GM18520 (cell line): Measurements from ENCODE around the gene HPS4.

Experiments
- ATAC-seq: cut with Tn5 transposase; IDR thresholded peaks from one replicate; pipeline ENCODE4 v1.9.1; 2021; ENCODE audit not compliant: unreplicated experiment

HPS4 gene

DNA sequence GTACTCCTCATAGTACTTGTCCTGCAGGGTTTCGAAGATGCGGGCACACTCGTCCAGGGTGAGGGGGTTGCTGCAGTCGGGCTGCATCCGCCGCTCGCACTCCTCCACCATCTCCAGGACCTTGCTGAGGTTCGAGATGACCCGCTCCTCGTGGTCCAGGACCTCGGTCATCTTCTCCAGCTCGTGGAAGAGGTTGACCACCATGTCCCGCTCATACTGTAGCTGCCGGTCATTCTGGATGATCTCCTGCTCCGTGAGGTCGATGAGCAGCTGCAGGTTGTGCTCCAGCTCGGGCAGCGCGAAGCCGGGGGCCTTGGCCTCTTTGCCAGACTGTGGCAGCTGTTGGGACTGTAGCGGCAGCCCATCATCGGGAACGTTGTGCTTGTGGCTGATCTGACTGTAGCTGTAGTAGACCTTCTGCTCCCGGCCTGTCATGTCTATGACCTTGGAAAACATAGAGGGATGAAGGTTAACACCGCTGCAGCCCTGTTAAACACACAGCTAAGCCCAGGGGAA is 15.7 kb upstream of the HPS4 start:
- no peak for ATAC-seq

DNA sequence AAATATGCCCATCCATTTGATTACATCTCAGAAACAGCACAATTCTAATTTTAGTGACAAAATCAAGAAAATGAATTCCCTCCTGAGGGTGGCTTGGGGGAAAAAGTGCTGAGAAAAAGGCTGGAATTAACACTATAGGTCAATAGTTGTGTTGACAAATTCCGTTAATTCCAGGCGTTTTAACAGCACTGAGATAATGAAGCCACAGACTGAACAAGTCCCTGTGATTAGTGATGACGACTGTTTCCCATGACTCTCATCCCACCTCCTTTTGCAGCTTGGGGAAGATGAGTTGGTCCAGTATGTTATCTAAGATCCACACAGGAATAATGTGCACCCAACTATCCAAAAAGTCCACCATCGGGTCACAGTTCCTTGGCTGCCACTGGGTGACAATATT is 12.9 kb upstream of the HPS4 start:
- no peak for ATAC-seq

DNA sequence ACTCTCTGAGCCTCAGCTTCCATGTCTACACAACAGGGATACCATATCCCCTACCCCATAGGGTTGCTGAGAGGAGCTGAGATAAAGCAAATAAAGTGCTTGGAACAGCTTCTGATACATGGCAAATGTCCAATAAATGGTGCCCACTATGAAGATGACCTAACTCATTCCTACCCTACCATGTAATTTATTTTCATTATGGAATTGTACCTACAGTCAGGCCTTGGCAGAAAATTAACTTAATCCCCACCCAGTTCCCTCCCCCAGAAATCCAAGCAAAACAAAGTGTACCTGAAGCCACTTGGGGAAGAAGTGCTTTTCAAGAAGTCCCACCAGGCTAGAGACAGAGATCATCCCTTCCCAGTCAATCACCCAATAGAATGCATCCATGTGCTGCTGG is 10.9 kb upstream of the HPS4 start:
- no peak for ATAC-seq

DNA sequence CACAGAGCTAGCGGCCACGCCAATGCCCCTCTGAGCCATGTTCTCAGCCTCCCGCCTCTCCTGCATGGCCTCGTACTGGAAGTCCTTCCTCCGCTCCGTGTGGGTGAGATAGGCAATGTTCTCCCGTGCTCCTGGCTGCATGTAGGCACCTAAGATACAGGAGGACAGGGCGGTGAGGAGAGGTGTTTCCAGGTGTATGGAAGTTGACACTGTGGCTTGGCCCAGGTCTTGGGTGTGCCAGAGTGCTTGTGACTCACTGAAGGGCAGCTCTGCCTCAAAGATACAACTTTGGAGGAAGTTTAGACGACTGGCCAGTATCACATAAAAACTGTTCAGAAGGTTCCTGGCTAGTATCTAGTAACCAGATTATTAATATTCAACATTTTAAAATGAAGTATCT is 8.6 kb upstream of the HPS4 start:
- no peak for ATAC-seq

DNA sequence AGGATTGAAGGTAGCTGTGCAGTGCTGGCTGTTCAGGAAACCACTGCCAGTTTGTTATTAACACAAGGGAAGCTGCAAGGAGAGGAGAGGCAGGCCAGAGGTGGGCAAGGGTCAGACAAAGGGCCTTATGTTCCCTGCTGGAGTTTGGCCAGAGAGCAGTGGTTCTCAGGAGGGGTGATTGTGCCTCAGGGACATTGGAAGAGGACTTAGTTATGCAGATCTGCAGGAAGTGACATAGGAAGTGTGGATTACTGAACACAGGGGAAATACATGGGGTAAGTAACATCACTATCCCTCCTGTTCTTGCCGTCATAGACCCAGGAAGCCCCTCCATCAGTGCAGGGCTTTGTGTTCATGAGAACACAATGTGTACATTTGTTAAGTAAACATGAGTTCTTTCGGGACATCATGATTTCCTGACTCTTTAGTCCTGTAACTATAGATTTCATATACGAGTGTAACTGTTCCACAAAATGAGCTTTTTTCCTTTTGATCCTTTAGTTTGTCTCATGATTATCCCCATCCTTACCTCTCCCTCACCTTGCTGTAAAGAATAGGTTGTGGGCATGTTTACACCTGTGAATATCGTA is 6.0 kb upstream of the HPS4 start:
- ATAC-seq = no peak

DNA sequence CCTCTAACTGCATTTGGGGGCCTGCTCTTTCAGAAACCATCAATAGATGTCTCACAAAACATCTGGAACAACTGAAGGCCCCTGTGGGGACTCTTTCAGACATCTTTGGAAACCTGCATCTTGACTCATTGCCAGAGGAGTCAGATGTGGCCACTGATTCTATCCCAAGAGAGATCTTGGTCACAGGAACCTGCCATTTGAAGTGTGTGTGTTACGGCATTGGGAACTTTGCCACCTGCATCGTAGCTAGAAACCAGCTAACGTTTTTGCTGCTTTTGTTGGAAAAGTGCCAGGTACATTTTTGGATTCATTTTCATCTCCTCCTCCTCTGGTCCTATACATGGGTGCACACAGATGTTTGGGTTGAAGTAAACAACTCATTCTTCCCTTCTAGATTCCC is 4.4 kb upstream of the HPS4 start:
- no peak for ATAC-seq

- no peak for ATAC-seq
These were observed 2.8 kb upstream of the HPS4 start for GRCh38 chr22:26486394-26486793.

GRCh38 chr22:26485806-26486390 is 2.3 kb upstream of the HPS4 start:
- no peak for ATAC-seq

DNA sequence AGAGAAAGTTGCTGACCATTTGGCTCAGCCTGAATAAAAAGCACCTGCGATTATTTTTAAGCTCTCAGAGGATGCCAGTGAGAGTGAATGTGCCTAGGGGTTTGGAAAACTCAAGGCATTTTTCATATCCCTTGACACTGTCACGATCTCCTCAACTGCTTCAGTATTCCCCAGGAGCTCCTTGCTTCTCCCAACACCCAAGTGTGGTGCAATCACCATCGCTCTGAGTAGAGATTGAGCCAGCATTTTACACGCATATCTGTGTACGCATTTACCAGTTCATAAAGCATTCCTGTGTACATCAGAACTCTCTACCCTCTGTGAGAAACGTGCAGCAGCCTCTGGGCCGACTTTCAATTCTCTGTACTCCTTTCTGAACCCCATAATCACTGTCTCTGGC is 1.4 kb upstream of the HPS4 start:
- no peak for ATAC-seq

DNA sequence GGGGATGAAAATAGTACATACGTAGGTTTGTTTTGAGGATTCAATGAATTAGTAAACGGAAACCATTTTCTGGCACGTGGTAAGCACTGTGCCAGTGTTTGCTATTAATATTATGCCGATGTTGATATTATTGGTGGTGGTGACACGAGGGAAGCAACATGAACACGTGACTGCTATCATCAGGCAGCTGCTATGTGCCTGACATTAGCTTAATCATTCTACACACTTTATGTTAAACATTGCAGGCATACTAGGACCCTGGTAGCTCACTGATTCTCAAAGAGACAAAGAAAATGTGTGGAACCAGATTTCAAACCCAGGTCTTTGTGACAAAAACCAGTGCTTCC is 750 bp upstream of the HPS4 start:
- ATAC-seq = no peak

GRCh38 chr22:26483043-26483438 is 542 bp downstream of the HPS4 start:
- ATAC-seq = no peak

GRCh38 chr22:26482161-26482560 is 1.4 kb downstream of the HPS4 start:
- ATAC-seq = no peak

- no peak for ATAC-seq
These were observed 1.9 kb downstream of the HPS4 start for GRCh38 chr22:26481694-26482093.

DNA sequence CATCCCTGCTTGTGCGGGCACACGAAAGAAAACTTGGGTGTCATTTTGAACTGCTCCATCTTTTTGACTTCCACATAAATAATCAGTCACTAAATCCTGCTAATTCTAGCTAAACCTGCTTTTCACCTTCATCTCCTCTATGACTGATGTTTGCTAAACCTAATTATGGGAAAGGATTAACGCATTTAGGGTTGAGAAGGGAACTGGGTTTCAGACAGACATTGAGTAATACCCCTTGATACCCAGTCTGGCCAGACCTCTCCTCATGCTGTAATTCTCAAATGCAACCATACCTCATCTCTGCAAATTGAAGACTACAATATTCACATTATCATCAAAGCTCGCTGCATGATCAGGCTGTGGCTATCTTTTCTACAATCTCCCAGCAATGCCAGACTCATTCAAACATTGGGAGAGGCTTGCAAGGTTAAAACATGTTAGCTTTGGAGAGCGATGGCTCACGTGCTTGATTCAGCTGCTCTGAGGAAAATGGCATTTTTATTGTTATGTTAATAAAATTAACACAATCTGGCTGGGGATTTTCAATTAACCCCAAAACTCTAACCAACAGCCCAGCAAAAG is 2.4 kb downstream of the HPS4 start:
- ATAC-seq = no peak

DNA sequence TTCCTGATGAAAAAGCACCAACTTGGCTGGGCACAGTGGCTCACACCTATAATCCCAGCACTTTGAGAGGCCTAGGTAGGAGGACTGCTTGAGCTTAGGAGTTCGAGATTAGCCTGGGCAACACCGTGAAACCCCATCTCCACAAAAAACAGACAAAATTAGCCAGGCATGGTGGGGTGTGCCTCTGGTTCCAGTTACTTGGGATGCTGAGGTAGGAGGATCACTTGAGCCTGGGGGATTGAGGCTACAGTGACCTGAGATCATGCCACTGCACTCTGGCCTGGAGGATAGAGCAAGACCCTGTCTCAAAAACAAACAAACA is 3.0 kb downstream of the HPS4 start:
- ATAC-seq = no peak

DNA sequence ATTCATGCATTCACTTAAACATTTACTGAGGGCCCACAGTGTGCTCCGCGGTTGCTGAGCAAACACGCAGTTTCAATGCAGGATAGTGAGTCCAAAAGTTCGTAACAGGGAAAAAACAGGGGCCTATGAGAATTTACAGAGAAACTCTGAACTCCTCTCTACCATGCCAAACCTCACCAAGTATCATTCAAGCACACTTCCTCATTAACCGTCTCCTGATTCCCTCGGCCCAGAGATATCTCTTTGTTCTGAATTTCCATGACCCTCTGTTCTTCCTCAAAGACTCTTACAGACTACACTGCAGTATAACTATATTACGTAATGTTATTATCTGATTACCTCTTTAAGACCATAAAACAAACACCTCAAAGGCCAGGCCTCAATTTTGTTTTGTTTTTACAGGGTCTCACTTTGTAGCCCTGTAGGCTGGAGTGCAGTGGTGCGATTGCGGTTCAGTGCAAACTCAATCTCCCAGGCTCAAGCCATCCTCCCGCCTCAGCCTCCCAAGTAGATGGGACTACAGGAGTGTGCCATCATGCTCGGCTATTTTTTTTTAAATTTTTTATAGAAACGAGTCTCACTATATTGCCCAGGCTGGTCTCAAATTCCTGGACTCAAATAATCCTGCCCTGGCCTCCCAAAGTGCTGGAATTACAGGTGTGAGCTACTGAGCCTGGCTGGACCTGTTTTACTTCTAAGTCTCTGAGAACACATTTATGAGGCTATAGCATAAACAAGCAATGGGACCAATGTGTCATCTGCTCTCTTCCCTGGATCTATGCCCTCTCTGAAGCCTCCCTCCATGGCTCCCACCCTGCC is 3.6 kb downstream of the HPS4 start:
- ATAC-seq = no peak

- ATAC-seq = no peak
These were observed 4.4 kb downstream of the HPS4 start for GRCh38 chr22:26479043-26479791.

GRCh38 chr22:26477341-26477731 is 6.2 kb downstream of the HPS4 start:
- ATAC-seq = no peak

DNA sequence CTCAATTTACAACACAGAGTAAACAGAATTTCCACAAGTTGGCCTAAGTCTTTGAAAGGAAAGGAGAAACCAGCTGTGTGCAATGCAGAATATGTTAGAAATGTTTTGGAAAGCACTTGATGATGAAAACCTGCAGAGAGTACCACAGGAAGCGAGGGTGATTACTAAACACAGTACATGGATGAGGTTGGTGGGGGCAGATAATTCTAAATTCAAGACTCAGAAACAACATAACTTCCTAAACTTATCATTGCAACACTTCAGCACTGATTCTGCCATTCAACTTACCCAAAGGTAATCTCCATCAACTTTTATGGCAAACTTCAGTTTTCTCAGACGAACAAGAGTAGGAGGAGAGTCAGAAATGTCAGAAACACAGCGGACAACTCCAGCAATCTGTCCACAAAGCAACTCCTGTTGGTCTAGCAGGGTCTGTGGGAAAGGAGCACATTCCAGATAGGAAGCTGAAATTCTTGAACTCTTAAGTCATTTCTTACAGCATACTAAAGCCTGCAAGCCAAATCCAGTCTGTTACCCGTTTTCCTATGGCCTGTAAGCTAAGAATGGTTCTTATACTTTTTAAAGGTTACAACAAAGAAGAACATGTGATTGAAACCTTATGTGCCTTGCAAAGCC is 6.8 kb downstream of the HPS4 start:
- ATAC-seq = no peak

DNA sequence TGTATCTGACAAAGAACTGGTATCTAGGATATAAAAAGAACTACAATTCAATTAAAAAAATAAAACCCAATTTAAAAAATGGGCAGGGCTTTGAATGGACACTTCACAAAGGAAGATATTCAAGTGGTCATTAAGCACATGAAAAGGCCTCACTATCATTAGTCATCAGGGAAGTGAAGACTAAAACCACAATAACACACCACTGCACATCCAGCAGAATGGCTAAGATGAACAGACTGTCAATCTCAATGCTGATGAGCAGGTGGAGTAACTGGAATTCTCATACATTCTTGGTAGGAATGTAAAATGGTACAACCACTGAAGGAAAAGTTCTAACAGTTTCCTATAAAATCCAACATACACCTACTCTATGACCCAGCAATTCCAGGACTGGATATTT is 8.9 kb downstream of the HPS4 start:
- no peak for ATAC-seq

- ATAC-seq = no peak
These were observed 12.1 kb downstream of the HPS4 start for GRCh38 chr22:26471522-26471921.
